DOHH2 (cell line): ENCODE results near the gene EIF2S2.

ENCODE experiments used
- CTCF ChIP-seq: fragments of 200-600 bp; sonication (generic); IDR thresholded peaks from one replicate; pipeline ENCODE4 v1.5.1; 2014; ENCODE audit warnings: antibody characterized with exemption, mild to moderate bottlenecking, low read depth, low read length; ENCODE audit not compliant: poor library complexity, severe bottlenecking
- EZH2phosphoT487 ChIP-seq: fragments of 200-600 bp; sonication (generic); IDR thresholded peaks from 2 replicates; pipeline ENCODE4 v1.6.1; 2017; ENCODE audit warnings: borderline replicate concordance, mild to moderate bottlenecking, antibody characterized with exemption, low read length, moderate library complexity, mixed read lengths

GRCh38 chr20:34047010-34047687, 64.9 kb downstream of the EIF2S2 start:
- no peak for TF ChIP-seq CTCF
- TF ChIP-seq EZH2phosphoT487: no peak
